Esophagus muscularis mucosa (tissue), 3 donors: ENCODE data around the gene WBP1L.

Experiments
- CTCF ChIP-seq, 3 experiments: fragments of 200-600 bp in 2 of 3; fragments of 450-650 bp in 1 of 3; sonication (generic) in 2 of 3; IDR thresholded peaks; one replicate each; pipeline ENCODE4 v1.5.1; 2017 to 2019; ENCODE audit warnings: antibody characterized with exemption in 3 of 3, mild to moderate bottlenecking in 2 of 3, moderate library complexity in 1 of 3
- POLR2A ChIP-seq: fragments of 450-650 bp; IDR thresholded peaks from one replicate; pipeline ENCODE4 v1.6.1; 2017; ENCODE audit warnings: antibody characterized with exemption, moderate library complexity, mild to moderate bottlenecking, low read depth

- no peak for TF ChIP-seq POLR2A
- no peak for TF ChIP-seq CTCF (IDR thresholded peaks at IDR 0.05)
Measured at GRCh38 chr10:102770792-102771191, 27.0 kb downstream of the WBP1L start.
